ENCODE measurements around the gene SLC26A2. TPM values are rescaled to one million over a fixed set of nuclear protein-coding genes. Genes with fewer than 3 reads are reported as not detected.

Gene SLC26A2
- total RNA-seq, 1 donor from 2014 or later = 17.4 TPM

DNA sequence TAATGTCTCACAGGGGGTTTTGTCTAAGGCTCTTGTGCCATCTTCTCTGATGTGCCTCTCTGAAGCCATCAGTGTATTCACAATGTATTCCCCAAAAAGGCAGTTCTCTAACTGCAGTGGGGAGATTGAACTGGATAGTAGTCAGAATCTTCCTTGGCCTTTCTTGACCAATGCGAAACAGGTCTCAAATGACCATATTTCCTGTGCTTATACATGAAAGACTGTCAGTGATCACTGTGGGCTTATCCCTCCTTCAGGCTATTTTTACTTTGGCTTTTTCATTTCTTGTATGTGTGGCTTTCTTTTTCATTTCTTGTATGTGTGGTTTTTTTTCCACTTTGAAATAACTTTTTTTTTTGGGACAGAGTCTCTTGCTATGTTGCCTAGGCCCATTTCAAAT is 59.7 kb downstream of the SLC26A2 start:
- Mint-ChIP-seq H3K4me1 (ENCODE audit: unreplicated experiment) (no peaks in the 10 kb centered on the region), H3K27ac (no peak overlapping the region), H3K9me3 (peaks cover 7% of the 10 kb centered on the region), H3K27me3 (no peaks in the 10 kb centered on the region), H3K36me3 (peaks cover 64% of the 10 kb centered on the region), H3K4me3 (no peak overlapping the region)
- TF ChIP-seq, protein P1, sequence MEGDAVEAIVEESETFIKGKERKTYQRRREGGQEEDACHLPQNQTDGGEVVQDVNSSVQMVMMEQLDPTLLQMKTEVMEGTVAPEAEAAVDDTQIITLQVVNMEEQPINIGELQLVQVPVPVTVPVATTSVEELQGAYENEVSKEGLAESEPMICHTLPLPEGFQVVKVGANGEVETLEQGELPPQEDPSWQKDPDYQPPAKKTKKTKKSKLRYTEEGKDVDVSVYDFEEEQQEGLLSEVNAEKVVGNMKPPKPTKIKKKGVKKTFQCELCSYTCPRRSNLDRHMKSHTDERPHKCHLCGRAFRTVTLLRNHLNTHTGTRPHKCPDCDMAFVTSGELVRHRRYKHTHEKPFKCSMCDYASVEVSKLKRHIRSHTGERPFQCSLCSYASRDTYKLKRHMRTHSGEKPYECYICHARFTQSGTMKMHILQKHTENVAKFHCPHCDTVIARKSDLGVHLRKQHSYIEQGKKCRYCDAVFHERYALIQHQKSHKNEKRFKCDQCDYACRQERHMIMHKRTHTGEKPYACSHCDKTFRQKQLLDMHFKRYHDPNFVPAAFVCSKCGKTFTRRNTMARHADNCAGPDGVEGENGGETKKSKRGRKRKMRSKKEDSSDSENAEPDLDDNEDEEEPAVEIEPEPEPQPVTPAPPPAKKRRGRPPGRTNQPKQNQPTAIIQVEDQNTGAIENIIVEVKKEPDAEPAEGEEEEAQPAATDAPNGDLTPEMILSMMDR (conservative IDR thresholded peaks at IDR 0.05) = no peak
- no peak for DNase-seq (ENCODE audit: extremely low spot score, unreplicated experiment)

DNA sequence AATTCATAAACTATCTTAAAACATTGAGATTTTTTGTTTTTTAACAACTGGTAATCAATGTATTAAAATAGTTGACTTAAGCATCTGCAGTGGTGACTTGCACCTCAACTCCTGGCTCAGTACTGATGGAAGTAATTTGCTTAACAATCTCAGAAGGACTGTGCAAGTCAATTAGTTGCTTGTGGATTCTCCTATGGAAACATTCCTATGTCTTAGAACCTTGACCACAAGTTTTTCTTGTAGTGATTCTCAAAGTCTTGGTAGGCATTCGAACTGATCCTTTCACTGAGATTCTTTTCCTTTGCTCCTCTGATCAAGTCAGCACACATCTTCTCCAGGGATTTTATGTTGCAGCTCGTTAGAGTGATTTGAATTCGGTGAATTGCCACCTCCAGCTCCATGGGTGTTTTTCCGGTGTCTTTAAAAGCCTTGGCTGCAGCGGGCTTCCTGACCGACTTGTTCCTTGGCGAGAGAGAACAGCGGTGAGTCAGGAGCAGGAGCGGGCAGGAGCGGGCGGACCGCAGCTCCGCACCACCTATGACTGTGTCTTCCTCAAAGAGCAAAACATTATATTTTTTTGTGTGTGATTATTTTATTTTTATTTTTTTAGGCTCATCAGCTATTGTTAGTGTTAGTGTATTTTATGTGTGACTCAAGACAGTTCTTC is 61.1 kb downstream of the SLC26A2 start:
- peaks cover 51% of the 10 kb centered on the region for H3K36me3 Mint-ChIP-seq
- no peaks in the 10 kb centered on the region for H3K9me3 Mint-ChIP-seq
- no peak overlapping the region for H3K27ac Mint-ChIP-seq
- no peak for DNase-seq (ENCODE audit: extremely low spot score, unreplicated experiment)
- no peaks in the 10 kb centered on the region for H3K27me3 Mint-ChIP-seq
- TF ChIP-seq, protein P1 (conservative IDR thresholded peaks at IDR 0.05) = no peak
- H3K4me3 Mint-ChIP-seq = no peak overlapping the region
- no peaks in the 10 kb centered on the region for H3K4me1 Mint-ChIP-seq (ENCODE audit: unreplicated experiment)

DNA sequence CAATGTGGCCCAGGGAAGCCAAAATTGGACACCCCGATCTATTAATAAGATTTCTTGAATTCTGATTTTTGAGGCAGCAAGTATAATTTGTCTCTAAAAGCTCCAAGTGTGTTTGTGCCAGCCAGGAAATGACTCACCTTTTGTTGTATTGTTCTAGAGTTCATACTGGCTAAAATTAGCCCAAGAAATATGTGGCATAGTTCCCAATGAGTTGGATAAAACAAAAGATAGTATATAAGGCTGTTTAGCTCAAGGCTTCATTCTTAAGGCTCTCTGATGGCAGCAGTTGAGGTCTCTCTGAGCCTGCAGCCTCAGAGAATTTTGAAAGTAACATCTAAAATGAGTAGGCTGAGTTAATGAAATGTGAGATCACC is 61.6 kb downstream of the SLC26A2 start:
- Mint-ChIP-seq H3K27me3 (no peaks in the 10 kb centered on the region), H3K9me3 (no peaks in the 10 kb centered on the region), H3K27ac (no peak overlapping the region), H3K4me3 (no peak overlapping the region), H3K36me3 (peaks cover 45% of the 10 kb centered on the region), H3K4me1 (ENCODE audit: unreplicated experiment) (no peaks in the 10 kb centered on the region)
- TF ChIP-seq, protein P1 (conservative IDR thresholded peaks at IDR 0.05) = no peak
- DNase-seq (ENCODE audit: extremely low spot score, unreplicated experiment) = no peak

DNA sequence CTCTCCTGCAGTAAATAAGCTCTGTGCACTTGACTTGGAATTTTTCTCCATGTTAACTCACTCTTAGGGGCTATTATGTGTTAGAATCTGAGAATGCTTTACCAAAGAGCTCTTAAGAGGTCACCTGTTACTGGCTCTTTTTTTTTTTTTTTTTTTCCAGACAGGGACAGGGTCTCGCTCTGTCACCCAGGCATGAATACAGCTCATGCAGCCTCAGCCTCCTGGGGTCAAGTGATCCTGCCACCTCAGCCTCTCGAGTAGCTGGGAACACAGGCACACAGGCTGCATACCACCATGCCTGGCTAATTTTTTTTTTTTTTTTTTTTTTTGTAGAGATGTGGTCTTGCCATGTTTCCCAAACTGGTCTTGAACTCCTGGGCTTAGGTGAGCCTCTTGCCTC is 62.1 kb downstream of the SLC26A2 start:
- DNase-seq (ENCODE audit: extremely low spot score, unreplicated experiment) = no peak
- no peak overlapping the region for H3K4me3 Mint-ChIP-seq
- peaks cover 41% of the 10 kb centered on the region for H3K36me3 Mint-ChIP-seq
- H3K27ac Mint-ChIP-seq = no peak overlapping the region
- TF ChIP-seq, protein P1 (conservative IDR thresholded peaks at IDR 0.05) = no peak
- no peaks in the 10 kb centered on the region for H3K4me1 Mint-ChIP-seq (ENCODE audit: unreplicated experiment)
- no peaks in the 10 kb centered on the region for H3K9me3 Mint-ChIP-seq
- no peaks in the 10 kb centered on the region for H3K27me3 Mint-ChIP-seq

DNA sequence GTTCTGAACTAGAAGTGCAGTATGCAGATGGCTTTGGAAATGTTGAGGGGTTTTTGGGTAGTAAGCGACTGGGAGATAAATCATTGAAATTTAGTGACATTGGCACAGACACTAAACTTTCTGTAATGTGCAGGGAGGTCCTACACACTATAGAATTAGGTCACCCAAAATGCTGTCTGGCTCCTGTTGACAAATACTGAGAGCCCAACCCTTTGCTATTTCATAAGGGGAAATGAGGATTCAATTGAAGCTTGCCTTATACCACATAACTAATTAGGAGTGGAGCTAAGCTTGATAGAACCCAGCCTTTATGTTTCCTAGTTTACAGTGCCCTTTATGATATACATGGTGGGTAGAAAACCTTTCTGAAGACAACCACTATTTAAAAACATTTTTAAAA is 62.6 kb downstream of the SLC26A2 start:
- Mint-ChIP-seq H3K4me1 (ENCODE audit: unreplicated experiment) (no peaks in the 10 kb centered on the region), H3K27ac (no peak overlapping the region), H3K9me3 (no peaks in the 10 kb centered on the region), H3K36me3 (peaks cover 40% of the 10 kb centered on the region), H3K4me3 (no peak overlapping the region), H3K27me3 (no peaks in the 10 kb centered on the region)
- DNase-seq (ENCODE audit: extremely low spot score, unreplicated experiment) = no peak
- TF ChIP-seq, protein P1 (conservative IDR thresholded peaks at IDR 0.05) = no peak
